8988T (cell line): ENCODE measurements around the gene DDX59.
A peak's percentile ranks its signal among the peaks of the same experiment; 100 is the strongest.

Source experiments
- DNase-seq: peaks from one replicate; pipeline ENCODE4 v3.0.0; 2011

Gene DDX59

DNA sequence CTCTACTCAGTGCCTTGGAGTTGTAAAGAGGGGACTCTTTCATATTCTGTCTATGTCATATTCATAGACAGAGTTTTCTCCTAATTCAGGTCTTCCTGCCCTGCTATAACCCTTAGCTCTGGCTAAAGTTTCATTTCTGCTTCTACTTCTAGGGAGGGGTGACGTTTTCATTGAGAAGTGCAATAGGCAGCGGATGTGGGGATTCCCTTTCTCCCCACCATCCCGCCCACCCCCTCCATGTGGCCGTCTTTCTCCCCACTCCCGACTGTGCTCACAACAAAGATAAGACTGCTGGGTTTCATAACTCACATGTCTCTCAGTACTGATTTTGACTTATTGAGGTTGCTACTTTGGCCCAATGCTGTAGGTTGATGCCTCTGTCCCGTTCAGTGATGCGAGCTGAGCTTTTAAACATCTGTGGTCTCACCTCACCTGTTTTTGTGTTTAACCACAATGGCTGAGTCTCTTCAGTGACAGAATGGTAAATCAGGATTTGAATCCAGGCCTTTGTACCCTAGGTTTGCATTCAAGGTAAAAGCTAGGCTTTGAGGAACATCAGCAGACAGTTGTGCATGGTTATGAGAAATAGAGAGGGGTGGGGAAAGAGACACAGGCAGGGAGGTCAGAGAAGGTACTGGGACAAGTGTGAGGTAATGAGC lies 41.4 kb downstream of the DDX59 start:
- DNase-seq: no peak

DNA sequence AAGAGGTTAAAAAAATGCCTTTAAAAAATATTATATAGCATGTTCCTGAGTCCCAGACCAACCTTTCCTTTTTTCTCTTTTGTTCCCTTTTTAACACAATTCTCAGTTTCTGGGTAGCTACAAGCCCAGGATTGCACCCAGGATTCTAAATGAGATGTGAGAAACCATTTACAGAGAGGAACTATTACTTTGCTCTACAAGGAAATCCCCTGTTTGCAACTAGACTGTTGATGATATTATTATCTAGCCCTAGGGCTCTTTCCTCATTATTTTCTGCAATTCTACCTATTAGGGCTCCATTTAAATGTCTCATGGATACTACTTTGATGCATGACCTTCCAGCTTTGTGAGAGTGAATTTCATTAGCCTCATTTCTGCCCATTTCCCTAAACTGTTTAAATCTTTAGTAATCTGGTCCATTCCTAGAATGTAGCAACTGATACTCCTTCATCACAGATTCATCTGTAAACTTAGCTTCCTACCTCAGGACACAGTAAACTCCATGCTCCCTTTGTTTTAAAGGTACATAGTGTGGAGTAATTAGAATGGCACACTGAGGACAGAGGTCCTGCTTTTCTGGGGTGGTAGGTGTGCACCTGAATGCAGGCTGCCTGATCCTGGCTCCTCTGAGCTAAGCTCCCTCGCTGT lies 42.0 kb downstream of the DDX59 start:
- DNase-seq: no peak

GRCh38 chr1:200626853-200627534 lies 42.7 kb downstream of the DDX59 start:
- DNase-seq: no peak

DNA sequence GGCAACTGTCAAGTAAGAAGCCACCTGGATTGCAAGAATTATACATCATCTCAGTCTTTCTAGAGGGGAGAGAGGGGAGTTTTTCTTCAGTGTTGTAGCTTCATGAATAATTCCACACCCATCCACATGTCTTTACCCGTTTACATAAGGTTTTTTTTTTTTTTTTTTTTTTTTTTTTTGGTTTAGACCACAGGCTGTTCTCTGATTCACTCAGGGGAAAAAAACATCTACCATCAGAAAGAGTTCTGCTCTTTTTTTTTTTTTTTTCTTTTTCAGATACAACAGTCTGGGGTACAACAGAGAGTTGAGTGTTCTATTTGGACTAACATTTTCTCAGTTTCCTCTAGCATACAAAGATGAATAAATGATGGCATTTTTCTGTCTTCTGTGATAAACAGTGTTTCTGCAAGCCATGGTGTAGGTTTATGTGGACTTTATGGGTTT lies 44.3 kb downstream of the DDX59 start:
- no peak for DNase-seq

GRCh38 chr1:200624679-200625335 lies 44.9 kb downstream of the DDX59 start:
- DNase-seq: no peak

GRCh38 chr1:200620273-200621131 lies 49.2 kb downstream of the DDX59 start, which contains the start of gene KIF14:
KIF14 (minus strand) TSS chr1:200620751; CDS start chr1:200618723, 2,028 bp downstream.
- DNase-seq: peak; percentile 81

GRCh38 chr1:200619894-200620272 lies 49.8 kb downstream of the DDX59 start:
- no peak for DNase-seq

DNA sequence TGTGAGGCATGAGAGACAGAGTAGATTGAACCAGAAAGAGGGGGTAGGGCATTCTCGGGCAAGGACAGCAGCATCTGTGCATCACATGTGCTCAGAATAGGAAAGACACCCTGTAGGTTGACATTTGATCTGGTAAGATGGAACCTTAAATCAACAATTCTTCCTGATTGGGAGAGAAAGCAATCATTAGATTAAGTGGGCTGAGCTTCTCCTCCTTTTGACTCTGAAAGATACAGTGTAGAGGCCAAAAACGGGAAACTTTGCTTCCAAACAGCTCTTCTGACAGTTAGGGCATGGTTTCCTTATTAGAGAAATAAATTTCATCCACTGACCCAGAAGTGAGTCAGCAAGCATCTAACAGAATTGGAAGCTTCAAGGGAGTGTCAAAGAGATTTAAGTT lies 58.9 kb downstream of the DDX59 start:
- no peak for DNase-seq

DNA sequence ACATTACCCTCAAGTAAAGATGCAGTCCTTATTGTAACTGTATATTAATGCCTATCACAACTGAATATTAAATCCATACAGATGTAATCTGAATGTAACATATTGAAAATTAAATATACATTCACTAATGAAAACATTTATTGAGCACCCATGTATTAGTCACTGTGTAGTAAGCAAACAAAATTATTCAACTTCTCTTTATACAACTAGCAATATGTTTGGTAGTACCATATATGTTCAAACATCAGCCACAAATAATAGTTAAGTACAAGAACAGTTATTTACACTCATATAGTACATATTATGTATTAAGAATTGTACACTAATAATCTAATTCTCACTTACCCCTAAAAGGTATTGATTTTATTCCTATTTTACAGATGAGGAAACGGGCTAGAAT lies 67.1 kb downstream of the DDX59 start:
- no peak for DNase-seq
